Measurements from ENCODE around the gene RPS6KA3. TPM values are rescaled to one million over a fixed set of nuclear protein-coding genes. Genes with fewer than 3 reads are reported as not detected.

The RPS6KA3 gene
- total and polyA plus RNA-seq, 10 donors, result 8.4 to 85.9 (median 60.4) TPM

GRCh38 chrX:20118065-20118824 is 148.5 kb downstream of the RPS6KA3 start:
- 66 to 75% (median 67%) methylated on average over 12 of the region's 12 CpGs for WGBS, 5 donors
- Histone ChIP-seq H3K27ac (no peak overlapping the region), H3K27me3 (replicated peaks in 1 of 7) (peaks cover 0 to 26% (median 20%) of the 10 kb centered on the region in 7 donors), H3K4me3 (no peak overlapping the region), H3K9me3 (no peaks in the 10 kb centered on the region), H3K36me3 (peaks cover 0 to under 1% (median 0%) of the 10 kb centered on the region in 6 donors), H3K4me1 (peaks cover 0 to 15% (median 6%) of the 10 kb centered on the region in 6 donors)
- intact Hi-C loops (cut with DNase I; ENCODE audit: low total_unique reads), result no loop called here
- no peak for DNase-seq
- TF ChIP-seq POLR2A (IDR thresholded peaks at IDR 0.05), result no peak
- TF ChIP-seq, protein P1, sequence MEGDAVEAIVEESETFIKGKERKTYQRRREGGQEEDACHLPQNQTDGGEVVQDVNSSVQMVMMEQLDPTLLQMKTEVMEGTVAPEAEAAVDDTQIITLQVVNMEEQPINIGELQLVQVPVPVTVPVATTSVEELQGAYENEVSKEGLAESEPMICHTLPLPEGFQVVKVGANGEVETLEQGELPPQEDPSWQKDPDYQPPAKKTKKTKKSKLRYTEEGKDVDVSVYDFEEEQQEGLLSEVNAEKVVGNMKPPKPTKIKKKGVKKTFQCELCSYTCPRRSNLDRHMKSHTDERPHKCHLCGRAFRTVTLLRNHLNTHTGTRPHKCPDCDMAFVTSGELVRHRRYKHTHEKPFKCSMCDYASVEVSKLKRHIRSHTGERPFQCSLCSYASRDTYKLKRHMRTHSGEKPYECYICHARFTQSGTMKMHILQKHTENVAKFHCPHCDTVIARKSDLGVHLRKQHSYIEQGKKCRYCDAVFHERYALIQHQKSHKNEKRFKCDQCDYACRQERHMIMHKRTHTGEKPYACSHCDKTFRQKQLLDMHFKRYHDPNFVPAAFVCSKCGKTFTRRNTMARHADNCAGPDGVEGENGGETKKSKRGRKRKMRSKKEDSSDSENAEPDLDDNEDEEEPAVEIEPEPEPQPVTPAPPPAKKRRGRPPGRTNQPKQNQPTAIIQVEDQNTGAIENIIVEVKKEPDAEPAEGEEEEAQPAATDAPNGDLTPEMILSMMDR (IDR thresholded peaks at IDR 0.05 in 8 of 11, conservative IDR thresholded peaks at IDR 0.05 in 3 of 11), result no peak
- TF ChIP-seq POLR2AphosphoS5 (IDR thresholded peaks at IDR 0.05), result no peak

DNA sequence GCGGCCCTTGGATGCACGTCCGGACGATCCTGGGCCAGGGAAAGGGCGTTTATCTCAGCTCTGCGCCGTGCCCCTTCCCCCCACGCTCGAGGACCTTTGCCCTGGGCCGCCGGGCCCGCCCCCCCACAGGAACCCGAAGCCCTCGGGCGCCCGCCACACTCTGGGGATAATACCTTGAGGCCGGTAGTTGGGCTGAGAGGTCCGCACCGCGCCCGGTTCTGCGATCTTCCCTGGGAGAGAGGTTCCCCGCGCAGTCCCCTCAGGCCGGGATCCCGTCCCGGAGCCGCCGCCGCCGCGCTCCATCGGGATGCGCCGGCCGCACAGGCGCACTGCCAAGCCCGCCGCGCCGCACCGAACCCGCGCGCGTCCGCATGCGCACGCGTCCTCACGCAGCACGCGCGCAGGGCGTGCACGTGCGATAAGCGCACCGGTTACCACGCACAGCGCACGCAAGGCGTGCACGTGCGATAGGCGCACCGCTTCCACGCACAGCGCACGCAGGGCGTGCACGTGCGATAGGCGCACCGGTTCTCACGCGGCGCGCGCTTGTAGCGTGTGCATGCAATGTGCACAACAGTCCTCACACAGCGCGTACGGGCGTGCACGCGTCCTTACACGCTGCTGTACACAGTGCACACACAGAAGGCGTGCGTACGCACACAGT is 150.0 kb downstream of the RPS6KA3 start, which contains the start of gene MAP7D2:
Gene MAP7D2 (minus strand): TSS at position 331 of the 664 bp plus-strand sequence. CDS start 28 bp downstream, at position 303.
- Histone ChIP-seq H3K27me3 (replicated peaks in 1 of 7) (peaks cover 0 to 26% (median 20%) of the 10 kb centered on the region in 7 donors), H3K36me3 (no peaks in the 10 kb centered on the region), H3K4me1 (peaks cover 0 to 15% (median 6%) of the 10 kb centered on the region in 6 donors), H3K9me3 (no peaks in the 10 kb centered on the region), H3K27ac (no peak within 1 kb of the TSS), H3K4me3 (peak within 1 kb of the TSS in 7 of 8 donors; percentile 7 to 60 (median 27))
- intact Hi-C loops (cut with DNase I; ENCODE audit: low total_unique reads), result no loop called here
- WGBS, 5 donors, result 23 to 51% (median 33%) methylated on average over 60 to 91 of the region's 91 CpGs; no CpG with 5 or more reads in 1 of the 5 donors
- no peak for DNase-seq
- no peak for TF ChIP-seq POLR2A (IDR thresholded peaks at IDR 0.05)
- no peak for TF ChIP-seq POLR2AphosphoS5 (IDR thresholded peaks at IDR 0.05)
- TF ChIP-seq, protein P1 (IDR thresholded peaks at IDR 0.05 in 8 of 11, conservative IDR thresholded peaks at IDR 0.05 in 3 of 11), result no peak

- no peak for DNase-seq
- 10 to 39% (median 20%) methylated on average over 20 to 47 of the region's 47 CpGs; no CpG with 5 or more reads in 1 of the 5 donors for WGBS, 5 donors
- intact Hi-C loops (cut with DNase I; ENCODE audit: low total_unique reads), result no loop called here
- peaks cover 0 to 15% (median 6%) of the 10 kb centered on the region in 6 donors for H3K4me1 ChIP-seq
- no peaks in the 10 kb centered on the region for H3K9me3 ChIP-seq
- no peaks in the 10 kb centered on the region for H3K36me3 ChIP-seq
- H3K4me3 ChIP-seq, result peak overlapping the region in 7 of 8 donors; percentile 7 to 60 (median 27)
- peaks cover 0 to 26% (median 20%) of the 10 kb centered on the region in 7 donors for H3K27me3 ChIP-seq (replicated peaks in 1 of 7)
- no peak overlapping the region for H3K27ac ChIP-seq
- TF ChIP-seq, protein P1 (IDR thresholded peaks at IDR 0.05 in 8 of 11, conservative IDR thresholded peaks at IDR 0.05 in 3 of 11), result no peak
- no peak for TF ChIP-seq POLR2A (IDR thresholded peaks at IDR 0.05)
- no peak for TF ChIP-seq POLR2AphosphoS5 (IDR thresholded peaks at IDR 0.05)
Observed at GRCh38 chrX:20116087-20116576, 150.6 kb downstream of the RPS6KA3 start.

All from spleen (tissue), 11 donors.